HepG2 (cell line): Measurements from ENCODE around the gene MAPRE3. TPM values are rescaled to one million over a fixed set of nuclear protein-coding genes. Genes with fewer than 3 reads are reported as not detected.

Experiments used
- CAMTA2 ChIP-seq: sonication (generic); formaldehyde crosslinking; IDR thresholded peaks from 2 replicates; pipeline ENCODE4 v1.4.0; 2020; ENCODE audit warnings: mild to moderate bottlenecking, missing genetic modification reagents, borderline replicate concordance
- CREBL2 ChIP-seq: sonication (generic); formaldehyde crosslinking; IDR thresholded peaks from 2 replicates; pipeline ENCODE4 v1.8.1; 2023; ENCODE audit warnings: missing genetic modification reagents, mild to moderate bottlenecking, borderline replicate concordance
- IRX3 ChIP-seq: sonication (generic); formaldehyde crosslinking; IDR thresholded peaks from 2 replicates; pipeline ENCODE4 v1.8.1; 2023; ENCODE audit warnings: mild to moderate bottlenecking, low read depth, missing genetic modification reagents, borderline replicate concordance
- MLXIP ChIP-seq: sonication (generic); formaldehyde crosslinking; IDR thresholded peaks from 2 replicates; pipeline ENCODE4 v1.9.0; 2021; ENCODE audit warnings: missing genetic modification reagents, borderline replicate concordance
- MYNN ChIP-seq: sonication (generic); formaldehyde crosslinking; IDR thresholded peaks from 2 replicates; pipeline ENCODE4 v1.4.0; 2020; ENCODE audit warnings: mild to moderate bottlenecking, low read depth, missing genetic modification reagents
- PITX1 ChIP-seq: sonication (generic); formaldehyde crosslinking; IDR thresholded peaks from 2 replicates; pipeline ENCODE4 v1.5.1; 2020; ENCODE audit warnings: mild to moderate bottlenecking, missing genetic modification reagents
- RBM22 ChIP-seq: fragments of 200-400 bp; formaldehyde crosslinking; optimal IDR thresholded peaks from 2 replicates; pipeline ENCODE3; 2017; ENCODE audit warnings: mild to moderate bottlenecking, low read length, moderate library complexity
- SSRP1 ChIP-seq: IDR thresholded peaks from 2 replicates; pipeline ENCODE4 v1.6.1; 2016; ENCODE audit warnings: control low read depth
- ZNF407 ChIP-seq: sonication (generic); formaldehyde crosslinking; IDR thresholded peaks from one replicate; pipeline ENCODE4 v1.5.1; 2020; ENCODE audit warnings: mild to moderate bottlenecking, missing genetic modification reagents; ENCODE audit errors: not compliant biosample characterization
- ZNF543 ChIP-seq: sonication (generic); formaldehyde crosslinking; IDR thresholded peaks from 2 replicates; pipeline ENCODE4 v1.4.0; 2020; ENCODE audit warnings: mild to moderate bottlenecking, missing genetic modification reagents
- ZNF563 ChIP-seq: sonication (generic); formaldehyde crosslinking; IDR thresholded peaks from 2 replicates; pipeline ENCODE4 v1.8.0; 2022; ENCODE audit warnings: mild to moderate bottlenecking, moderate library complexity, missing genetic modification reagents
- ZNF615 ChIP-seq: sonication (generic); formaldehyde crosslinking; IDR thresholded peaks from 2 replicates; pipeline ENCODE4 v1.5.0; 2020; ENCODE audit warnings: mild to moderate bottlenecking, missing genetic modification reagents, borderline replicate concordance
- polyA plus RNA-seq, 8 experiments: library from polyadenylated mRNA; depleted of rRNA in 3 of 8; stranded (reverse) in 7 of 8; unstranded in 1 of 8; fragments of >200 nt; fragmentation: Illumina TruSeq in 4 of 8; extraction: Trizol in 4 of 8; gene quantifications; 2 replicates each; pipeline versions ENCODE4 v1.2.1 to v1.2.3, GENCODE V29; 2011 to 2016; ENCODE audit warnings: low read depth in 4 of 8, missing spikeins in 1 of 8, mixed read lengths in 1 of 8; ENCODE audit not compliant: insufficient read depth in 1 of 8
- total RNA-seq, 5 experiments: library from RNA; depleted of rRNA; stranded (reverse); fragments of >200 nt; fragmentation: Illumina TruSeq; extraction: Trizol; gene quantifications; 2 replicates each; pipeline ENCODE4 v1.2.3, GENCODE V29; 2016; ENCODE audit warnings: low read depth in 1 of 5

Gene MAPRE3
- total and polyA plus RNA-seq, 2 of the 13 experiments (the other 11 are each of a cell fraction or from before 2014, with no cell fraction given), result 0.31 to 0.91 TPM

- TF ChIP-seq ZNF407 (CRISPR knock-in tag), result peak; percentile 96
- no peak; the same call in none of the 2 replicates for TF ChIP-seq ZNF543 (CRISPR knock-in tag)
- TF ChIP-seq ZNF615 (CRISPR knock-in tag), result peak; percentile 98
- no peak for TF ChIP-seq RBM22
- peak; percentile 97 for TF ChIP-seq PITX1
- no peak for TF ChIP-seq MYNN
- TF ChIP-seq SSRP1 (CRISPR knock-in tag), result peak; percentile 100
- TF ChIP-seq CAMTA2 (CRISPR knock-in tag), result no peak
- peak; percentile 81; the same call in 1 of the 2 replicates for TF ChIP-seq ZNF563 (CRISPR knock-in tag)
- peak; percentile 24; the same call in 1 of the 2 replicates for TF ChIP-seq CREBL2 (CRISPR knock-in tag)
- peak; percentile 91 for TF ChIP-seq MLXIP
- peak; percentile 98 for TF ChIP-seq IRX3 (CRISPR knock-in tag)
Measured at GRCh38 chr2:27050996-27051901, 80.8 kb downstream of the MAPRE3 start, which contains the start of gene AGBL5 (continued).
